ENCODE results near the gene USP34.
"Not testable (repeated sequence)": the region's sequence is repeated elsewhere in the genome, so short reads cannot be mapped to it uniquely, and the experiment has no call there.

USP34 gene

DNA sequence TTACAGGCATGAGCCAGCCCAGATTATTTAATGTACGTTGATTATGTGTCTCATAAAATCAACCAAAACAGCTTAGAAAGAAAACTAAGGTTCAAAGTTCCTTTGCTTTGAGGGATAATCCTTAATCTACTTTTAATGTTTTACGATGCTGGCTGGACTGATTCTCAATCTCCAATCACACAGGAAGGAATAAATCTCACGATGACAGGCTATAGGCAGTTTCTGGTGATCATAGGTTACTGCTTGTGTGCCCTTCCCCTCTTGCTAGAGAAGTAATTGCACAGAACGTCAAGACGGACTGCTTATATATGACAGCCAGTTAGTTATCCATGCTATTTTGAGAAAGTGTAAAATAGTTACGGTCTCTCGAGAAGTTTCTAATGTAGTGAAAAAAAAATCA, 265.8 kb downstream of the USP34 start:
- TF ChIP-seq, protein P1, sequence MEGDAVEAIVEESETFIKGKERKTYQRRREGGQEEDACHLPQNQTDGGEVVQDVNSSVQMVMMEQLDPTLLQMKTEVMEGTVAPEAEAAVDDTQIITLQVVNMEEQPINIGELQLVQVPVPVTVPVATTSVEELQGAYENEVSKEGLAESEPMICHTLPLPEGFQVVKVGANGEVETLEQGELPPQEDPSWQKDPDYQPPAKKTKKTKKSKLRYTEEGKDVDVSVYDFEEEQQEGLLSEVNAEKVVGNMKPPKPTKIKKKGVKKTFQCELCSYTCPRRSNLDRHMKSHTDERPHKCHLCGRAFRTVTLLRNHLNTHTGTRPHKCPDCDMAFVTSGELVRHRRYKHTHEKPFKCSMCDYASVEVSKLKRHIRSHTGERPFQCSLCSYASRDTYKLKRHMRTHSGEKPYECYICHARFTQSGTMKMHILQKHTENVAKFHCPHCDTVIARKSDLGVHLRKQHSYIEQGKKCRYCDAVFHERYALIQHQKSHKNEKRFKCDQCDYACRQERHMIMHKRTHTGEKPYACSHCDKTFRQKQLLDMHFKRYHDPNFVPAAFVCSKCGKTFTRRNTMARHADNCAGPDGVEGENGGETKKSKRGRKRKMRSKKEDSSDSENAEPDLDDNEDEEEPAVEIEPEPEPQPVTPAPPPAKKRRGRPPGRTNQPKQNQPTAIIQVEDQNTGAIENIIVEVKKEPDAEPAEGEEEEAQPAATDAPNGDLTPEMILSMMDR (IDR thresholded peaks at IDR 0.05; ENCODE audit: low read length, missing control alignments) = no peak
- H3K4me3 ChIP-seq (replicated peaks; ENCODE audit: low read depth, low read length) = no peak overlapping the region
- DNase-seq (ENCODE audit: low read depth) = no peak

DNA sequence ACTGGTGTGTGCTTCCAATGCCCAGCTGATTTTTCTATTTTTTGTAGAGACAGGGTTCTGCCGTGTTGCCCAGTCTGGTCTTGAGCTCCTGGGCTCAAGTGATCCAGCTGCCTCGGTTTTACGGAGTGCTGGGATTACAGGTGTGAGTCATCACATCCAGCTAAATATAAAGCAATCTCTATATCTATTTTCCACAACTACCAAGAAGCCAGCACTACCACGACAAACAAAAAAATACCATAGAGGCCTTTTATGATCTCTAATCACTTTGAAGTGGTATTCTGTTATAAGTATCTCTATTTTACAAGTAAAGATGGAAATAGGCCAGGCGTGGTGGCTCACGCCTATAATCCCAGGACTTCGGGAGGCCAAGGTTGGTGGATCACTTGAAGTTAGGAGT, 274.2 kb downstream of the USP34 start:
- no peak for DNase-seq (ENCODE audit: low read depth)
- H3K4me3 ChIP-seq (replicated peaks; ENCODE audit: low read depth, low read length) = no peak overlapping the region
- TF ChIP-seq, protein P1 (IDR thresholded peaks at IDR 0.05; ENCODE audit: low read length, missing control alignments) = no peak

DNA sequence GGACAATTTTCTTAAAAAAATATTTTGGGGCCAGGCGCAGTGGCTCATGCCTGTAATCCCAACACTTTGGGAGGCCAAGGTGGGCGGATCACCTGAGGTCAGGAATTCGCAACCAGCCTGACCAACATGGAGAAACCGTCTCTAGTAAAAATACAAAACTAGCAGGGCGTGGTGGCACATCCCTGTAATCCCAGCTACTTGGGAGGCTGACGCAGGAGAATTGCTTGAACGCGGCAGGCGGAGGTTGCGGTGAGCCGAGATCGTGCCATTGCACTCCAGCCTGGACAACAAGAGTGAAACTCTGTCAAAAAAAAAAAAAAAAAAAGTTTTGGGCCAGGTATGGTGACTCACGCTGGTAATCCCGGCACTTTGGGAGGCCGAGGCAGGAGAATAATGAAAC, 276.2 kb downstream of the USP34 start:
- not testable (repeated sequence) for DNase-seq (ENCODE audit: low read depth)

DNA sequence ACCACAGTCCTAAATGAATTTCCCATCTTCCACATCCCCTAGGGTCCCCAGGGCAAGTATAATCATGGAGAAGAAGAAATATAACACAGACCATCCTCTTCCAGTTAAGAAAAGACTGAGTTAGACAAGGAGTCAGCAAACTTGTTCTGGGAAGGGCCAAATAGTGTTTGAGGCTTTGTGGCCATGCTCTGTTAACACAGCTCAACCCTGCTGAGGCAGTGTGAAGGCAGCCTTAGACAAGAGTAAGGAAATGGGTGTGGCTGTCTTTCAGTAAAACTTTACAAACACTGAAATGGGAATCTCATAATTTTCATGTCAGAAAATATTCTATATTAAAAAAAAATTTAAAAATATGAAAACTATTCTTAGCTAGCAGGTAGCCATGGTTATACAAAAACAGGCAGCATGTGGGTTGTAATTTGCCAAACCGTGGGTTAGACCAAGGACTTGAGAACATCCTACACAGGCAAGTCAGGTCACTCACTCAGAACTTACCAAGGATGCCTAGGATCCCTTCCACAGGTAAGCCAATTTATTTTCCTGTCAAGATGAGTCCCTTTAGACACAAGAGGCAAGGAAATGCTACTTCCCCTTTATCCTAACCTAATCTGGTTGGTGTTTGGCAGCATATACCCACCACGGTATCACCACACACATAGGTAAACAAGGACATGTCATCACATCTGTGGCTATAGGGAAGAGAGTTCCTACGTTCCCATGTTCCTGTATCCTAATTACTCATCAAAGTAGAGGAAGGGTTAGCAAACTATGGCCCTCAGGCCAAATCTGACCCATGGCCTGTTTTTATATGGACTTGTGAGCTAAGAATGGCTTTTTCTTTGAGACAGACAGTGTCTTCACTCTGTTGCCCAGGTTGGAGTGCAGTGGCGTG, 277.0 kb downstream of the USP34 start:
- no peak overlapping the region for H3K4me3 ChIP-seq (replicated peaks; ENCODE audit: low read depth, low read length)
- TF ChIP-seq, protein P1 (IDR thresholded peaks at IDR 0.05; ENCODE audit: low read length, missing control alignments) = no peak
- no peak for DNase-seq (ENCODE audit: low read depth)

More for the DNA sequence above, 276.2 kb downstream of the USP34 start:
- not testable (repeated sequence) for H3K4me3 ChIP-seq (replicated peaks; ENCODE audit: low read depth, low read length)

DNA sequence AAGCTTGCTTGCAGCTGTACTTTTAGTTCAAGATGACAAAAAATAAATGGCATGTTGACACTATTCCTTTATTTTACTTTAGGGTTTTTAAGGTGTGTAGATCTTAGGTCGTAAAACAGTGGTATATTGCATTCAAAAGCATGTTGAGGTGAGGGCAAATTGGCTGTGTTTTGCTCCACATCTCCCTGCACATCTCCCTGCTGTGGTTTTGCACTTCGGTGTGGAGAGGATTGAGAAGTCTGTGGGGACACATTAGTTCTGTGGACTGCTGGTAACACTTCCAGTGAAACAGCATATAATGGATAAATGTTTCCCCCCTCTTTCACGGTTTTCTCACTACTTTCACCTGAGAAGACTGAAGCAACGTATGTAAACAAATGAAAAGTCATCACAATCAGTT, 283.8 kb downstream of the USP34 start:
- DNase-seq (ENCODE audit: low read depth) = no peak
- TF ChIP-seq, protein P1 (IDR thresholded peaks at IDR 0.05; ENCODE audit: low read length, missing control alignments) = no peak
- no peak overlapping the region for H3K4me3 ChIP-seq (replicated peaks; ENCODE audit: low read depth, low read length)

DNA sequence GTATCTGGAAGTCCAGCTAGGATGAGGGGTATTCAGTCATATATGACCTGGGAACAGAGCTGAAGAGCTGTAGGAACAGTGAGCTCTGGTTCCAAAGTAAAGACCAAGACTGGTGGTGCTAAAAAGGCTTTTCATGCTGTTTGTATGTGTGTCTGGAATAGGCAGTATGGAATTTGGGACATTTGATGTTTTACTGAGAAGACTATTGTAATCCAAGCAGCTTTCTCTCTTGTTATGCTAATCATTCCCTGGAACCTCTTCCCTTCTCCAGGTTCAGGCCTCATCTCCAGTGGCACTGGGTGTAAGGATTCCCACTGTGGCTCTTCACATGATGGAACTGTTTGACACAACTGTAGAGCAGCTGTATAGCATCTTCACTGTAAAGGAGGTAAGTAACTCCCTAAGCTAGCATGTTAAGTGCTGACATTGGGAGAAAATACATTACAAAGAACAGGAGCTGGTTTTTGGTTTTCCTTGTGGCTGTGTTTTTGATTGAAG, 285.6 kb downstream of the USP34 start:
- no peak for DNase-seq (ENCODE audit: low read depth)
- TF ChIP-seq, protein P1 (IDR thresholded peaks at IDR 0.05; ENCODE audit: low read length, missing control alignments) = no peak
- H3K4me3 ChIP-seq (replicated peaks; ENCODE audit: low read depth, low read length) = no peak overlapping the region

DNA sequence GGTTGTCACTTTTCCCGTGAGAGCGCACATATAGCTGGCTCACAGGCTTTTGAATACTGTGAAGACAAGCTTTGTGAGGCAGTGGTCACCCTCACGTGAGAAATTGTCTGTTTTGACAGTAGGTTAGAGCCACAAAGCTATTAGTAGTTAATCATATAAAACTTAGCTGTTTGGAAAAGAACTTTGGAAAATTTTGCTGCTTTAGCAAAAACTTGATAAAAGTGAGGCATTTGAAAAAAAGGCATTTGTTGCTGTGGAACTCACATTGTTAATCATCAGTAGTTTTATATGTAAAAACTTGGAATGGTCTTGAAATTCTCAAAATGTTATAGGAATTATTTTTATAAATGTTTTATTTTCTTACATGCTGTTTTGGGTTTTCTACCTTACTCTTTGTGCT, 286.6 kb downstream of the USP34 start:
- DNase-seq (ENCODE audit: low read depth) = no peak
- no peak overlapping the region for H3K4me3 ChIP-seq (replicated peaks; ENCODE audit: low read depth, low read length)
- TF ChIP-seq, protein P1 (IDR thresholded peaks at IDR 0.05; ENCODE audit: low read length, missing control alignments) = no peak

Data from fibroblast of pulmonary artery (primary cell).